Measurements from ENCODE around the gene PLCB4. TPM values are rescaled to one million over a fixed set of nuclear protein-coding genes. Genes with fewer than 3 reads are reported as not detected.

The PLCB4 gene
- total RNA-seq, 1 donor from 2014 or later, result 6.6 TPM

- H3K27me3 ChIP-seq (ENCODE audit: low read depth), result no peaks in the 10 kb centered on the region
- ATAC-seq (no peak), DNase-seq (no peak)
- no peaks in the 10 kb centered on the region for H3K36me3 ChIP-seq
- H3K4me1 ChIP-seq, result no peaks in the 10 kb centered on the region
- no peak for TF ChIP-seq CTCF (IDR thresholded peaks at IDR 0.05)
- no peak overlapping the region for H3K27ac ChIP-seq
- intact Hi-C loops (cut with DNase I), result no loop called here
- no peak overlapping the region for H3K4me3 ChIP-seq
- no peaks in the 10 kb centered on the region for H3K9me3 ChIP-seq
Observed at GRCh38 chr20:9322661-9323060, 253.8 kb downstream of the PLCB4 start.

- DNase-seq, result no peak
- intact Hi-C loops (cut with DNase I), result no loop called here
- no peaks in the 10 kb centered on the region for H3K9me3 ChIP-seq
- H3K27me3 ChIP-seq (ENCODE audit: low read depth), result no peaks in the 10 kb centered on the region
- no peak for ATAC-seq
- no peak overlapping the region for H3K27ac ChIP-seq
- no peak overlapping the region for H3K4me3 ChIP-seq
- TF ChIP-seq CTCF (IDR thresholded peaks at IDR 0.05), result peak; percentile 25
- no peaks in the 10 kb centered on the region for H3K4me1 ChIP-seq
- H3K36me3 ChIP-seq, result no peaks in the 10 kb centered on the region
Observed at GRCh38 chr20:9323622-9324021, 254.7 kb downstream of the PLCB4 start.

- TF ChIP-seq CTCF (IDR thresholded peaks at IDR 0.05), result no peak
- Histone ChIP-seq H3K27me3 (ENCODE audit: low read depth) (no peaks in the 10 kb centered on the region), H3K9me3 (no peaks in the 10 kb centered on the region), H3K27ac (no peak overlapping the region), H3K4me1 (no peaks in the 10 kb centered on the region), H3K36me3 (no peaks in the 10 kb centered on the region), H3K4me3 (no peak overlapping the region)
- ATAC-seq (no peak), DNase-seq (no peak)
- intact Hi-C loops (cut with DNase I), result no loop called here
Observed at GRCh38 chr20:9329355-9330101, 260.6 kb downstream of the PLCB4 start.

- H3K27ac ChIP-seq, result no peak overlapping the region
- DNase-seq, result no peak
- intact Hi-C loops (cut with DNase I), result no loop called here
Observed at GRCh38 chr20:9330151-9330550, 261.3 kb downstream of the PLCB4 start.

GRCh38 chr20:9331707-9332435 is 263.0 kb downstream of the PLCB4 start:
- no peak for DNase-seq
- no peaks in the 10 kb centered on the region for H3K27me3 ChIP-seq (ENCODE audit: low read depth)
- H3K27ac ChIP-seq, result no peak overlapping the region
- H3K9me3 ChIP-seq, result no peaks in the 10 kb centered on the region
- no peak overlapping the region for H3K4me3 ChIP-seq
- intact Hi-C loops (cut with DNase I), result no loop called here
- H3K36me3 ChIP-seq, result no peaks in the 10 kb centered on the region
- no peak for TF ChIP-seq CTCF (IDR thresholded peaks at IDR 0.05)
- no peak for ATAC-seq
- H3K4me1 ChIP-seq, result no peaks in the 10 kb centered on the region

More at GRCh38 chr20:9330151-9330550, 261.3 kb downstream of the PLCB4 start:
- TF ChIP-seq CTCF (IDR thresholded peaks at IDR 0.05), result no peak
- no peak for ATAC-seq
- Histone ChIP-seq H3K9me3 (no peaks in the 10 kb centered on the region), H3K4me1 (no peaks in the 10 kb centered on the region), H3K36me3 (no peaks in the 10 kb centered on the region), H3K4me3 (no peak overlapping the region), H3K27me3 (ENCODE audit: low read depth) (no peaks in the 10 kb centered on the region)

All from lower lobe of right lung (tissue), 2 donors.